Measurements from ENCODE around the gene CRMP1.
"Not testable (repeated sequence)": the region's sequence is repeated elsewhere in the genome, so short reads cannot be mapped to it uniquely, and the experiment has no call there.

CRMP1 gene

DNA sequence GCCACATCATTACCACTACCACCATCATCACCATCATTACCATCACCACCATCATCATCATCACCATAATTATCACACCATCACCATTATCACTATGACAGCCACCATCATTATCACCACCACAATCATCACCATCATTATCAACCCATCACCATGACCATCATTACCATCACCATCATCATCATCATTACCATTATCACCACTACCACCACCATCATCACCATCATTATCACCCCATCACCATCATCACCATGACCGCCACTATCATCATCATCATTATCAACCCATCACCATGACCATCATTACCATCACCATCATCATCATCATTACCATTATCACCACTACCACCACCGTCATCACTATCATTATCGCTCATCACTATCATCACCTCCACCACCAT is 36.5 kb downstream of the CRMP1 start:
- DNase-seq (ENCODE audit: low spot score), result not testable (repeated sequence)

DNA sequence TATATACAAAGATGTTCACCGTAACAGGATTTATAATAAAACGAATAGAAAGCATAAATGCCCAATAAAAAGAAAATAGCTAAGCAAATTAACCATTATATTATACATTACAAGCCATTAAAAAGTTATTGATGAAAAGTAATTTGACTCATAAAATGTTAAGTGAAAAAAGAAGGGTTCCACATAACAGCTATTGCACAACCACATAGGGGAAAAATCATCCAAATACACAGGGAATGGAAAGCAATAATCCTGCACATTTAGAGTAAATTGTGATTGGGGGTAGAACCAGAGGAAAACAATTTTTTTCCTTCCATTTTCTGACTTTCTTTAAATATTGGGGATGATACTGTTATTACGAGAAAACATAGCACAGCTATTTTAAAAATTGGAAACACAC is 38.0 kb downstream of the CRMP1 start:
- no peak for DNase-seq (ENCODE audit: low spot score)

DNA sequence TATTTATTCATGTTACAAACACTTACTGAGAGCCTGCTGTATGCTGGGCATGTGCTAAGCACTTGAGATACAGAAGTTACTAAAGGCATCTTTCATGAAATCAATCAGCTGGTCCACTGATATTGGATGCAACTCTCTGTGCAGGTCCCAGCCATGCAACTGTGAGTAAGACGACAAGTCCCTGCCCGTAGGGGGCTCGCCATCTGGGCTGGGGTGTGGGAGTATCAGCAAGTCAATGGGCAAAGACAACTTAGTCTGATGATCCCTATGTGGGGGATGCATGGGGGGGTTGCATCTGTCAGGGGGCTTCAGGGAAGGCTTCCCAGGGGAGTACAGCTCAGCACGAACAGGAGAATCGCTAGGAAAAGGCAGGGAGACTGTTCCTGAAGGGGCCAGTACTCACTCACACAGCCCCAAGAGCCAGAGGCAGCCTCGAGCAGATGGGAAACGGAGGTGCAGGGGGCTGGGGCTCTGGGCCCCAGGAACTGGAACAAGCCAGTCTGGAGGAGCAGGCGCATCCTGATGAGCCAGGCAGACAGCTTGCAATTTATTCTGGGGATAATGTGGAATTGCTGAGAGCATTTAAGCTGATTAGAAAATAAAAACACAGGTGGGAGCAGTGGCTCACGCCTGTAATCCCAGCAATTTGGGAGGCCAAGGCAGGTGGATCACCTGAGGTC is 40.2 kb downstream of the CRMP1 start:
- DNase-seq (ENCODE audit: low spot score), result no peak

DNA sequence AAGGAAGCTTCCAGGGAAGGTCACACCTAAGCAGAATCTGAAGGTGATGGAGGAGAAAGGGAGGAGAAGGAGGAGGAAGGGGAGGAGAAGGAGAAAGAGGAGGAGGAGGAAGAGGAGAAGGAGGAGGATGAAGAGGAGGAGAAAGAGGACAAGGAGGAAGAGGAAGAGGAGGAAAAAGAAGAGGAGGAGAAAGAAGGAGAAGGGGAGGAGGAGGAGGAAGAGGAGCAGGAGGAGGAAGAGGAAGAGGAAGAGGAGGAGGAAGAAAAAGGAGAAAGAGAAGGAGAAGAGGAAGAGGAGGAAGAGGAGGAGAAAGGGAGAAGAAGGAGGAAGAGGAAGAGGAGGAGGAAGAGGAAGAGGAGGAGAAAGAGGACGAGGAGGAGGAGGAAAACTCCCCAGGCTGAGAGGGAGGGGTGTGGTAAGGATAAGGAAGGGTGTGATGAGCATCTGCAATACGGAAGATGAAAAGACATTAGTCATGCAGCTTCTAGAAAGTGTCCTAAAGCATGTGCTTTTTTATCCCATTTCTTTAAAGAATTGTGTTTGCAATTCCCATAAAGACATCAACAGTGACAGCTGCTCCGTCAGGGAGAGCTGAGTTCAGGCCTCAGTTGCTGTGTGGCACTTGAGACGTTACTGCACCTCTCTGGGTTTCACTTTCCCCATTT is 41.1 kb downstream of the CRMP1 start:
- DNase-seq (ENCODE audit: low spot score), result no peak

DNA sequence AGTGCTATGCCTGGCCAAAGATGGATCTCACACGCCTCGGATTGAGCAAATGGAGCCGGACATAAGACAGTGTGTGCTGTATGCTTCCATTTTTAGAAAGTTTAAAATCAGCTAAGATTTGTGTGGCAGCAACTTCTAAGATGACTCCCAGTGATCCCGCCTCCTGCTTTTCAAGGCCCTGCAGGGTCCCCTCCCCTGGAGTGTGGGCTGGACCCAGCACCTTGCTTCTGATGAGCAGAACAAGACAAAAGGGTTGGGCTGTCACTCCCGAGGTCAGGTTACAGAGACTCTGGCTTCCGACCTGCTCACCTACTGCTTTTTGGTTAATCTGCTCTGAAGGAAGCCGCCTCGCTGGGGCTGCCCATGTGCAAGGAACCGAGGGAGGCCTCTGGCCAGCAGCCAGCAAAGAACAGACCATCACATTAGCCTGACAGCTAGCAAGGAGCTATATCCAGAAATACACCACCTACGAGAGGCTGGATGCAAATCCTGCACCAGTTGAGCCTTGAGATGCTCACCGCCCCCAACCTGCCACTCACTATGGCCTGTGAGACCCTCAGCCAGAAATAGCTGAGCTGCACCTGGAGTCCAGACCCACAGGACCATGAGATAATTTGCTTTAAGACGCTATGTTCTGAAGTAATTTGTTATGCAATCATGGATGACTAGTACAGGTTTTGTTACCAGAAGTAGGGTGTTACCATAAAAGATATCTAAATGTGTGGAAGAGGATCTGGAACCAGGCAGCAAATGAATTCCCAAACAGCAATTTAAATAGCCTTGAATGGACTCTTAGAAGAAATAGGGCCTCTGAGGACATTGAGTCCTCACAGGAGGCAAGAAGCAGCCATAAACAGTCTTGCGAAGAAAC is 47.6 kb downstream of the CRMP1 start:
- DNase-seq (ENCODE audit: low spot score), result no peak

DNA sequence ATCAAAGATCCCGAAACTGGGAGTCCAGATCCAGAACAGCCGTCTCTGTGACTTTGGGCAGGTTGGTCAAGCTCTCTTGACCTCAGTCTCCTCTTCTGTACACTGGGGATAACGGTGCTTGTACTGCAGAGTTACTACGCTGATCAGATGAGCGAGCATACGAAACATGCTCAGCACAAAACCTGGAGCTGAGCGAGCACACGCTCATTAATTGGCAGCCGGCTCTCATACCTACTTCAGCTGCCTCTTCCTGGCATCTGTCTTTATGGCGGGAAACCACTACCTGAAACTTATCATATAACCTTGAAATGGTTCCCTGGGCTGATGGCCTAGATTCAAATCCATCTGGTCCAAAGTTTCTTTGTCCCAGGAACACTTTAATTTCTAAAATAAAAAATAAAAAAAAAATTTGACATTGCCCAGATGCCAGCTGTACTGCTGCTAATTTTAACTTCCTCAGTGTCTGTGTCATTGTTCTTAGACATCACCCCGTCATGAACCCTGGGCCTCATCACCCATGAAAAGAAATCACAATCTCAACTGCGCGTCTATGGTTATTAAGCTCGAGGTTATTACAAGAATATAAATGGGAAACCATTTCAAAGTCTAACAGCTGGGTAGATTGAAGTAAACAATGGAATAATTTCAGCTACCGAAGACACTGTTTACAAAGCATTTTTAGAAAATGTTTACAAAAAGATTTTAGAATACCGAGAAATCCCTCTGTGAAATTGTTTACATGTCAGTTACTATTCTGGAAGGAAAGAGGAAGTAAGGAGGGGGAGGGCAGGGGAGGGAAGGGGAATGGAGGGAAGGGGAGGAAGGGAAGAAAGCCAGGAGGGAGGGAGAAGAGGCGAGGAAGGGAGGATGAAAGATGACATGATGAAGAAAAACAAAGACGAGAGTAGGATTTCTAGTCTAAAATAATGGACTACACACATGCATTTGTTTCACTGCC is 49.0 kb downstream of the CRMP1 start:
- no peak for DNase-seq (ENCODE audit: low spot score)

DNA sequence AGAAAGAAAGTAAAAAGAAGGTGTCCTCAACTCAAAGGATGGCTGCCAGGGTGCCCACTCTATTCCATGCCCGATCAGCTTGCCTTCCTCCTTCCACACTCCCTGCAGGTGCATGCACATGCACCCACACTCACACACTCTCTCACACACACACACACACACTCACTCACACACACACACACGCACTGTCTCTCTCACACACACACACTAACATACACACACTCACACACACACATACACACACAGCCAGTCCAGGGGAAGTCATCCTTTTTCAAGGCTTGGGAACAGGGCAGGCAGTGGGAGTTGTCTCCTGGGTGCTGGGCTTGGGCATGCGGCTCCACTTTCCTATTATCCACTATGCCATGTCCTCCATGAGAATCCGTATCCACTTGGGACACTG is 50.4 kb downstream of the CRMP1 start:
- DNase-seq (ENCODE audit: low spot score), result no peak

DNA sequence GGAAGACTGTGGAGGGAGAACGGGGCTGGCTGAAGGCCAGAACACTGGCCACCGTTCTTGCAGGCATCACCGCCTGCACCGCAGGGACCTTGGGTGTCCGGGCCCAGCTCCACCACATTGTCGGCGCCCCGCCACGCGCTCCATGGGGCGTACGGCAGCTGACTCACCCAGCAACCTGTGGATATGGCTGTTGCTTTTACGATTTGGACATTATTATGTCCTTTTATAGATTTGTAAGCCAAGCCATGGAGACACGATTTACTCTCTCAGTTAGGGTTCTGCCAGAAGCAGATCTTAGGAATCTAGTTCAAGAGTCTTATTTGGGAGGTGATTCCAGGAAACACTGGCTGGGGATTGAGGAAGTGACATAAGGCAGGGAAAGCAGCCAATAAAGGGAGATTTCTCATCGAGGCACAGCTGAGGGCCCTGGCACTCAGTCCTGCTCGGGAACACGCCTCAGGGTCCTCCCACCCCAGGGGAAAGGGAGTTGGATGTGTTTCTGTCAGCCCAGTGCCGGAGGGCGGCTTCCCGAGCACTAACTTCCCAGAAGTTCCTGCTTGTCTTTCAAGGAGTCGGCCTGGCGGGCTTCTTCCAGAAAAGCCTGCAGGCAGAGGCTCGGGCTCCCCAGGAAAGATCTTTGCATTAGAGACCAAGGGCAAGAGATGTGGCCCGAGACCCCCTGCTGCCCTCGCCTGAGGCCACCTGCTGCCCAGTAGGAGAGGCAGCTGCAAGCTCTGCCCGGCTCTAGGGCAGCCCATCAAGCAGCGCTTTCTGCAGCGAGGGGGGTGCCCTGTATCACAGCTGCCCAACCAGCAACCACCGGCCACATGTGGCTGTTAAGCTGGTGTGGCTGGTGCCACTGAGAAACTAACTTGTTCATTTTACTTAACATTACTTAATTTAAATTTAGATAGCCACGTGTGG is 52.9 kb downstream of the CRMP1 start:
- no peak for DNase-seq (ENCODE audit: low spot score)

DNA sequence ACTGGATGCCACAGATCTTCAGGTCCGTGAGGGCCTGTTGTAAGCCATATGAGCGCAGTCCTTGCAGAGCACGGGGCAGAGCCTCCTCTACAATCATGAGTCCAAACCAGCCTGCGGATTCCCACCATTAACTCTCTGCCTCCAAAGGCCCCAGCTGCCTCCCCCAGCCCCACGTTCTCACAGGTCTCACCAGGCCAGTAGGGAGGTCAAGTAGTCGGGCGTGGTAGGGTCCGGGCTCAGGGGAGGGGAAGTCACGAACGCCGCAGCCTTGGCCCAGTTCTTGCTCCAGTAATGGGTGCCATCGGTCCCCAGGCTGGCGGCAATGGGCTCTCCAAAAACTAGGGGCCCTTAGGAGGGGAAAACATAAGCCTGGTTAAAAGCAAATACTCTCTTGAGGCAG is 53.6 kb downstream of the CRMP1 start:
- no peak for DNase-seq (ENCODE audit: low spot score)

DNA sequence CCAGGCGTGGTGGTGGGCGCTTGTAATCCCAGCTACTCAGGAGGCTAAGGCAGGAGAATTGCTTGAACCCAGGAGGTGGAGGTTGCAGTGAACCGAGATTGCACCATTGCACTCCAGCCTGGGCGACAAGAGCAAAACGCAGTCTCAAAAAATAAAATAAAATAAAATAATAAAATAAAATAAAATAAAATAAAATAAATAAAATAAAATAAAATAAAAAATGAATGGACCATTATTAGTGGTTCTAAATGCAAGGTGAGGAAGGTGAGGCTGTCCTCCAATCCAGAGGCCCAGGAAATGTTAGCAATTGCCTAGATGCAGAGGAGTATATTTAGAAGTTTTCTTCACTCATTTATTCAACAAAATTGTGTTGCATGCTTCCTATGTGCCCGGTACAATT is 55.4 kb downstream of the CRMP1 start:
- DNase-seq (ENCODE audit: low spot score), result not testable (repeated sequence)

DNA sequence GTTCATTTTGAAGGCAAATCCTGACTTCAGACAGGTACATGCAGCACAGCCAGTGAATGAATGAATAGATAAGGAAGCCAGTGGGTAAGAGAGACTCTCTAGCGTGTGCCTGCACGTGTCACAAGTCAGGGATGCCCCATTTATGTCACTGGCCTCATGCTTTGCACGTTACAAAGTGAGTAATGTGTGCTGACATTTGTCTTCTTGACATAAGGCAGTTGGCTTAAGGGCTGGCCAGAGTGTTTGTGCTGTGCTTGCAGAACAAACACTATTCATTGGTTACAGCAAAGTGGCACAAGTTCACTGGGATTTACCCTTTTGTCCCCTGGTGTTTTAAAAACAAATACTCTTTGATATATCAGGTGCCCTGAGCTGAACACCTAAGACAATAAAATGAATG is 55.9 kb downstream of the CRMP1 start:
- DNase-seq (ENCODE audit: low spot score), result no peak

DNA sequence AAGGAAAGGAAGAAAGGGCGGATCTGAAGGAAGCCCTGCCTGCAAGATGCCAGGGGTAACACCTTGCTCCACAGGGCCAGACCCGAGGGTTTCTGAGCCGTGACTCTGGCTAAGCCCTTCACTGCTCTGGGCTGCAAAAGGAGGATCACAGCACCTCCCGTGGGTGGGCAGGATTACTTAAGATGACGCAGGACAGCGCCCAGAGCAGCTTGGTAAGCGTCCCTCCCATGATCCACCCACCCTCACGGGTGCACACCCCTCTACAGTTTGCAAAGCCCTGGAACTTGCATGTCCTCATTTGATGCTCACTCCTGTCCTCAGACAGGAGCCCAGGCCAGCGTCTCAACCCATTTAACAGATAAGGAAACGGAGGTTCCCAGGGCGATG is 64.9 kb downstream of the CRMP1 start:
- DNase-seq (ENCODE audit: low spot score), result no peak

DNA sequence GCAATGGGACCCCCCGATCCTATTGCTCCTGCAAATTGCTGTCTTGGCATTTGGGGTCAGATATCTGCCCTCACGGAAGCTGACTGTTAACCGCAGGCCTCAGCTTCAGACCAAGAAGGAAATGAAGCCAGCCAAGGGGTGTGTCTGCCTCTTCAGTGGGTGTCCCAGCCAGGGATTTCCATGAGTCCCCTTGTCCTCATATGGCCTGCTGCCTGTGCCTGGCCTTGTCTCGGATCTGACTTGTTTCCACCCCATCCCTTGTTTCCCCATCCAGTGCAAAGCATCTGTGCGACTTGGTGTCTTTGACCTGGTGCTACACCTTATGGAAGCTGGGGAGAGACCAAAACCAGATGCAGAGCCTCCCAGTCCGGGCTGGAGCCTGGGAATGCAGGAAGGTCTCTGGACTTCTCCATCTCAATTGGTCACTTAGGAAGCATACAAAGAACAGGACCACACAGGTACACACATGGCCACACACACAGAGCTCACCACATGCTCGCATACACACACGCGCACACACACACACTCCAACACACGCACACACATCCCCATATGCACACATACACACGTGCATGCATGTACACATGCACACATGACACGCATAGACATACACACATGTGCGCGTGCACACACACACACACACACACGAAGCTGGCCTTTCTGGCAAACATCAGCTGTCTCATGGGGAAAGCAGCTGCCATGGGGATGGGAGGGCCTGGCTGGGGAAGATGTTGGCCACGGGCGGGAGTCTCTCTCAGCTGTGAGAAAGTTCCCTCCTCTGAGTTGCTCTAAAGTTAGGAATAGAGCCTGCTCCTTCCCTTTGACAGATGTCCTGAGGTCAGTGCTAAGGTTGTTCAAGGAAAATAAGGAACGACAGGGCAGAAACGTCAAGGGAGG is 65.5 kb downstream of the CRMP1 start:
- no peak for DNase-seq (ENCODE audit: low spot score)

DNA sequence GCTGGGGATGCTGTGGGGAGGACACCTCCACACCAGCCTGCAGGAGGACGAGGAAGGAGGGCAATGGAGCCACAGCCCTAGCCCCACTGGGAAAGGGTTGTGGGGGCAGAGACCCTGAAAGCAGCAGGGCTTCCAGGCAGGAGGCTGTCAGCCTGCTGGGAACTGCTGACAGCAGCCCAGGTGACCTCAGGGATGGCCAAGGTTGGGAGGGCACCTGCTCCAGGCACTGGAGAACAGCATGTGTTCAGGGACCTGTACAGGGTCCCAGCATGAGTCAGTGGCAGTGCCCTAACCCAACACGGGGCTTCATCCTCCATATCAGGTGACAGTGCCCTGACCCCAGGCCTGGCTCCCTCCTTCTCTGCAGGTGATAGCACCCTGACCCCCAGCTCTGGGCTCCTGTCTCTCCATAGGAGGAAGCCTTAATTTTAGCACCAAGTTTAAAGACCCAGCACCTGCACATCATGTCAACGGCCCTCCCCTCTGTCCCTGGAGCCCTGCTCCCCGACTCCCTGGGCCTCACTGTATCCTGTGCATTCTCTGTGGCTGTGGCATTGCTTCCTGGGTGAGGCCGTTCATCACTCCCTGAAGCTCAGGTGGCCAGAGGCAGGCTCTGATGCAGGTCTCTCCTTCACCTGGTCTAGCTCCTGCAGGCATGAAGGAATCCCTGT is 66.3 kb downstream of the CRMP1 start:
- no peak for DNase-seq (ENCODE audit: low spot score)

DNA sequence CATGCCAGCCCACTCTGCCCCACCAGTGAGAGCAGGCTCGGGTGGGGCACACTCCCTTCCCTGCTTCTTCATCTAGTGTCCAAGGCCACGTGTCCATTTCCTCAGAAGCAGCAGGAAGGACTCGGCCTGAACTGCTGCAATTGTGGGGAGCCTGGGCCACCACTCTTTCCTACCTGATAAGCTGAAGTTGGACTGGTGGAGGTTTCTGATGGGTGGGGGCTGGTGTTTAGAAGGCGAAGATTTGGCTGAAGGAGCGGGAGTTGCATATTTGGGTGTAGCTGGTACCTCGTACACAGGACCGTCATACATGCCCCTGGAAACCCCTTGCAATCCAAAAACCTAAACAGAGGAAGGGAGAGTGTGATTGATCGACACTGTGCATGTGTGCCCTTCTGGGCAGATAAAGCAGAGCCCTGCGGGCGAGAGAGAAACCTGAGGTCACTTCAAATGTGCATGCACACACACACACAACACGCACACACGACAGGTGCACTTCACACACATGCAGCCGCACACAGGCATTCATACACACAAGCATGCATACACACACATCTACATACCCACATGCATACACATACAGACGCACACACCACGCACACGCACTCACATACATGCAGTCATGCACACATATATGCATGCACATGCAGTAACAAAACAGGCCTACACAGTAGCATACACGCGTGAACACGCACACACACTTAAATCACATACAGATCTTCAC is 67.4 kb downstream of the CRMP1 start:
- DNase-seq (ENCODE audit: low spot score), result no peak

DNA sequence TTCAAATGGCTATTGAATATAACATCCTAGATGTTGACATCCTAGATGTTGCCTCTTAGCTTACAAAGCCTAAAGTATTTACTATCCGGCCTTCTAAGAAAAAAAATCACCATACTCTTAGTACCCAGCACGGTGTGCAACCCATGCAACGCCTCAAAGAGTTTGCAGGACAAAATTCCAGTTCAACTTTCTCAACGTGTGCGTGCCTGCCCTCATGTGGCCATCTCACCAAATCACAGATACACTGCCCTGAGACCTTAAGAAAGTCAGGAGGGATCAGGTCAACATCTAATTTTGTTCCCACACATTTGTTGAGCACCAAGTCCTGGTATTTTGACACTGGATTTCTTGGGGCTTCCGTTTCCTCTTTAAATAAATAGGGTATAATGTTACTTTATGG is 68.3 kb downstream of the CRMP1 start:
- no peak for DNase-seq (ENCODE audit: low spot score)

DNA sequence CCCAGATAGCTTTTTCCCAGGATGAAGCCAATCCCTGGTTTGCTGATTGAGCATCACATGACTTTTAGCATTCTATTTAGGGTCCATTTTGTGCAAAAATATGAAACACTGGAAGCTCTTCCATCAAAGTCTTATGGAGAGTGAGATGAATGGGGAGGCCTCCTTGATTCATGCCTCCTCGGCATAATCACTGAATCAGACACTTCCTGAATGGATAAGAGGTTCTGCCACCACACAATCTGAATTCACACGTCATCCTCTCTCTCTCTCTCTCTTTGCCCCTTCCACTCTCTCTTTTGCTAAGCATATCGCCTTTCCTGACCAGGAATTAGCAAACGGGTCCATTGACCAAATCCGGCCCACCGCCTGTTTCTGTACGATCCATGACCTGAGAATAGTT is 68.7 kb downstream of the CRMP1 start:
- no peak for DNase-seq (ENCODE audit: low spot score)

DNA sequence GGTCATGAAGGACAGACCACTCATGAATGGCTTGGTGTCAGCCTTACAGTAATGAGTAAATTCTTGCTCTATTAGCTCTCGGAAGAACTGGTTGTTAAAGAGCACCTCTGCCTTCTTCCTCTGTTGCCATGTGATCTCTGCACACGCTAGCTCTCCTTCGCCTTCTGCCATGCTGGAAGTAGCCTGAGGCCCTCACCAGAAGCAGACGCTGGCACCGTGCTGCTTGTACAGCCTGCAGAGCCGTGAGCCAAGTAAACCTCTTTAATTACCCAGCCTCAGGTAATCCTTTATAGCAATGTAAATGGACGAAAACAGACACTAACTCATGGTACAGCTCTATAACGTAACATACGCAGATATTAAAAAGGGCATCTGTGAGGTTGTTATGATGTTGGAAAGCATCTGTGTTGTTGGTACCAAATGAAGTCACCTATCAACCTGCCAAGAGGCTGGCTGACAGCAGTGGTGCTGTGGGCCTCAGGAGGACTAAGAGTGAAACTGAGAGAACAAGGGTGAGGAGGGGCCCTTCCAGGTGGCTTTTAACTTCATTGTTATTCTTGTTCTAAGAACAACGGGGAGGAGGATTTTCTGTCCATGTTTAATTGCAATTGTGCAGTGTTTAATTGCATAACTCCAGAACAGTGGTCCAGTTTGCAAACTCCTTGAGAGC is 69.2 kb downstream of the CRMP1 start:
- DNase-seq (ENCODE audit: low spot score), result no peak

All from CD4-positive, alpha-beta T cell treated with Interleukin-6 at 100 ng/mL for 8 hours (primary cell).